ENCODE results near the gene TMEM108.

The TMEM108 gene

DNA sequence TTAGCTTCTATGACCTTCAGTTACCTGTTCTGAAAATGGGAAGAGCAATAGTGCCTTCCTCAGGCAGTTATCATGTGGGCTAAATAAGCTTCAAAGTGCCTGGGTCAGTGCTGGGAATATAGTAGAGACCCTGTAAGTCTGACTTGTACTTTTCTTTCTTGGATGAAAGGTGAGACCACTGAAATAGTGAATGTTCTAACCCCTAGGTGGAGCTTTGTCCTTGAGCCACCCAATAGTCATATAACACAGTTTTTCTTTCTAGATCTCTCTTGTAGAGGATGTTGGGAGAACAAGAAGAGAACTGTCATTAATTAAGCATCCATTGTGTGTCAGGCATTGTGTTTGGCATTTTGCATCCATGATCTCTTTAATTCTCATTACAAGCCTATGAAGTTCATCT is 348.7 kb downstream of the TMEM108 start:
- DNase-seq (ENCODE audit: low read depth), result no peak

DNA sequence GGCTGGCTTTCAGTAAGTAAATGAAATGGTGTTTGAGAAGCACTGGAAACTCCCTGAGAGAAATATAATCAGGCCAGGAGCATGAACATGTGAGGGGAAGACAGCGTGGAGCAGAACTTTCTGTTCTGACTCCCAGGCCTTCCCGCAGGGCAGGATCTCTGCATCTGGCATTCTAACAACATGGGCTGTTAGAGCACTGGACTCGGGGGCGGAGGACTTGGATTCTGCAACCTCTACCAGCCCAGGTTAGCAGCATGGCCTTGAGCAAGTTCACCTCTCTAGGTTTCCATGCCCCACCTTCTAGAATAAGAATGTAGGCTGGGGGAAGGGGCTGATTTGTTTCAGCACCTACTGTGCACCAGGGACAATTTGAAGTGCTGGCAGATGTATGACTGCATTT is 349.1 kb downstream of the TMEM108 start:
- DNase-seq (ENCODE audit: low read depth), result no peak

DNA sequence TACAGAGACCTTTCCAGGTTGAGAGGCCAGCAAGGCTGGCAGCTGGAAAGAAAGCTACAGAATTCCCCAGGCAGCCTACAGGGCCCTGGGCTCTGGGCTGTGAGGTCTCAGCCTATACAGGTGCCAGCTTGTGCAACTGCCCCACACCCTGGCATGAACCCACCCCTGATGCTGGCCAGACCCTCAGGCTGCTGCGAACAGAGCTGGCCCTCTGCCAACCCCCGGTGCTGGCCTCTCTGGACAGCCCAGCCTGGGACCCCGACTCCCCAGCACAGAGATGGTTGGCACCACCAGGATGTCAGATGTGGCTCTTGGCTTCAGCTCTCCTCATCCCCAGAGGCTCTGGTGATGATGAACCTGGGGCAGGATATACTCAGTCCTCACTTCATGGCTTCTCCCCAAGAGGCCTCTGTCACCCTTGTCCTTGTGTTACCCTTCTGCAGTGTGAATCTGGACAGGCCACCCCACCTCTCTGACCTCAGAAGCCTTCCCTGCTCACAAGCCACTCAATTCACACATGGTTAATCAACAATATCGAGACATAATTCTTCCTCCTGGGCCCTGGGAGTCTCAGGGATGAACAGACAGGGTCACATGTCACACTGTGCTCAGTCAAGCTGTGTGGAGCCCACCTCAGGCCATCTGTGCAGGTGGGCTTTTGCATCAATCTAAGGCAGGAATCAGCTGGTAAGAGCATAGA is 350.7 kb downstream of the TMEM108 start:
- DNase-seq (ENCODE audit: low read depth), result no peak

DNA sequence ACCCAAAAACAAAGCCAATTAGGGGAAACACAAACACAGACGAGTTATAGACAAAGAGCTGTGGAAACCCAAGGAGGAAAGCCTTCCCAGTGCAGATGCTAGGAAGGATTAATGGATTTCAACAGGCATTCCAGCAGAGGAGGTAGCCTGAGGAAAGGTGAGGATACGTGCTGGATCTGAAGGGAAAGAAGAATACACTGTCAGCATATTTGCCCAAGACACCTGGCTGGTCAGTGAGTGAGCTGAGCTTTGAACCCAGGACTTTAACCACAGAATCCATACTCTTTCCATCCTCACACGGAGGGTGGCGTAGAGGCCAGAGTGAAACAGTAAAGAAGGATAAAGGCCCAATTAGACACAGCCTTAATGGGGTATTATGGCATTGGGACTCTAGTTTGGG is 352.5 kb downstream of the TMEM108 start:
- no peak for DNase-seq (ENCODE audit: low read depth)

DNA sequence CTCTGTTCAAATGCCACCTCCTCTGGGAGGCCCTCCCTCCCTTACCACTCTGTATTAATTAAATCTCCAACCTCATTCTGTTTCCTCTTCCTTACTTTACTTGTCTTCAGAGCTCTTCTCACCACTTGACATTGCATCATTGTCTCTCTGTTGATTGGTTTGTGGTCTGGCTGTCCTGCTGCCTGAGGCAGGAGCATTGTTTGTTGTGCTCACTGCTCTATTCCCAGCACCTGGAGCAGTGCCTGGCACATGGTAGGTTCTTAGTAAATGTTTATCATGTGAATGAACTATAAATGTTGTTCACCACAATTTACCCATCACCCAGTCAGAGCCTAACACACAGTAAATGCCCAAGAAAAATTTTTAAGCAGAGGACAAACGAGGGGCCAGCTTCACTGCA is 355.0 kb downstream of the TMEM108 start:
- DNase-seq (ENCODE audit: low read depth), result no peak

DNA sequence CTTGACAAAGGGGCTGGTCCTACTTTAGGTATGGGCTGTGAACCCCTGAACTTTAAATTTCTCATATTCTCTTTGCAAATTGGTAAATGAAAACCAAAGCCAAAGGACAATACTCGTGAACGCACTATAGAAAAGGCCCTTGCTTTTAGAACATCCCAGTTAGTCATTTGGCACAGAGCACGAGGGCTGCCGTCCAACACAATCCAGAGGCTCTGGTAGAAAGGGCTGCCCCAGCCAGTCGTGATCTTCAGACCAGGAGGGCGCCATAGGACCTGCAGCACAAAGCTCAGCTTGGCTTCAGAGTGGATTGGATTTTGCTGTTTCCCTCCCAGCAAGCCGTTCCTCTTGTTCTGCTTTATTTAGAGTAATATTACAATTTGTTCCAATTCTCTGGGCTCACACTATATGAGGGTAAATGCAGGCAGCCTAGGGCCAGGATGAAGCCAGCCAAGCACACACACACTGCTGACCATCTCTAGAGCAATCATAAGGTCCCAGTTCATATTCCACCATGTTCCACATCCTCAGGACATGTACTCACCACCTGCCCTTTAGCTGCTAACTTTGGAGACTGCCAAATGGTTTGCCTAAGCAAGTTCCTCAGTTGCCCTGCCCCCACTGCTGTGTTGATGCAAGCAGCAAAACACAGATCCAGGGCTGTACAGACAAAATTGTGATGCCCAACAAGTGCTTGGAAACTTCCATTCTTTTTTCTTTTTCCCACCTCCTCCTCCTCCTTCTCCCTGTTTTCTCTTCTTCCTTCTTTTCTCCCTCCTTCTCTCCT is 355.7 kb downstream of the TMEM108 start:
- DNase-seq (ENCODE audit: low read depth), result no peak

DNA sequence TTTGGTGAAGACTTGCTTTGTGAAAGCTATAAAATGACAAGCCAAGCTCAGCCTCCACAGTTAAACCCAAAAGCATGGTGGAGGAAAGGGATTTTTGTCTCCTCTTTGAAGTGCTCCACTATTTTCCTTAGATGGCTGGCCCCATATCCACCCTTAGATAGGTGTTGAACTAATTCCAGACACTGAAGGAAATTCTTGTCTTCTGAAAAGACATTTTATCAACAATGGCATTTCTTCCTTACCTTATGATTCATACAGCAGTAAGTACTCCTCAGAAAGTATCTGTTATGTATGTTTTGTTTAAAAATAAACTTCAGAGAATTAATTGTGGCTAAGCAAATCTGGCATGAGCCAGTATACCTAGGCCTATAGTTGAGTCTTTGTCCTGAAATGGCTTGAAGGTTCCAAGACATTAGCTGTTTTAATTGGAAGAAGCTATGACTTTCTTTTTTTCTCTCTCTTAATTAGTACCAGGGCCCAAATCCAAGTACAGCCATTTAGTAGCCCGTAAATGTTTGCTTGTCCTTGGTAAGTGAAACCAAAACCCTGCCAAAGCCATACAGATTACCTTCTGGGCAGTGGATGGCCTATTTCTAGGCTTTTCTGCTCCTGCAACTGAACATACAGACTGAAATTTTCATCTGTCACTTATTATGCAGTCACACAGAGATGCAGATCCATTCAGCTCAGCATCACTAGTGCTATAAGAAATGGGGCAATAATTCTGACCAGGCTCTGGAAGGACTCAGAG is 356.5 kb downstream of the TMEM108 start:
- DNase-seq (ENCODE audit: low read depth), result no peak

DNA sequence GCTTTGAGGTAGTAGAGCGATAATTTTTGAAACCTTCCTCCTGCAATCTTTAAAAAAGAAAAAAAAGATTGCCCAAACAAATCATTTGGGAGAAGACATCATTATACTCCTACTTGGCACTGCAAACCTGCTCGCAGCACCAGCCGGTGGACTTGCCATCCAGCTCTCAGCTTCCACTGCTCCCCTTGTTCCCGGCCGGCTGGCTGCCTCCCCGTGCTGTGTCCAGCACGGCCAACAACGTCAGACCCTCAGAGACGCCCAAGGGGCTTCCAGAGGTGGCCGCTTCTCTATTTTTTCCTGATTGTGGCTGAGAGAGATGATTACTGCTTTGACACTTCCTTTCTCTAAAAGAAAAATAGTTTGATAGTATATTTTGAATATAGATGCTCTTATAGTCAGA is 358.7 kb downstream of the TMEM108 start:
- DNase-seq (ENCODE audit: low read depth), result no peak

DNA sequence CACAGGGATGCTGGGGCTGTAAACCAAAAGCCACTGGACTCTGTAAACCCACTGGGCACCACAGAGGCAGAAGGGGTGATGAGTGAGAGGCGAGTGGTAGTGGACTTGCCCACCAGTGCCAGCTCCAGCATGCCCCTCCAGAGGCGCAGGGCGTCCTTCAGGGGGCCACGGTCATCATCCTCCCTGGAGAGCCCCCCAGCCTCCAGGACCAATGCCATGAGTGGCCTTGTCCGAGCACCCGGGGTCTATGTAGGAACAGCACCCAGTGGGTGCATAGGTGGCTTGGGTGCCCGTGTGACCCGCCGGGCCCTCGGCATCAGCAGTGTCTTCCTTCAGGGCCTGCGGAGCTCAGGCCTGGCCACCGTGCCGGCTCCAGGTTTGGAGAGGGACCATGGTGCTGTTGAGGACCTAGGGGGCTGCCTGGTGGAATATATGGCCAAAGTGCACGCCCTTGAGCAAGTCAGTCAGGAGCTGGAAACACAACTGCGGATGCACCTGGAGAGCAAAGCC is 361.9 kb downstream of the TMEM108 start, which contains the start of gene BFSP2:
TSS of gene BFSP2 (plus strand) at position 51 of the 510 bp plus-strand sequence. CDS start at position 79, 28 bp downstream.
- no peak for DNase-seq (ENCODE audit: low read depth)

DNA sequence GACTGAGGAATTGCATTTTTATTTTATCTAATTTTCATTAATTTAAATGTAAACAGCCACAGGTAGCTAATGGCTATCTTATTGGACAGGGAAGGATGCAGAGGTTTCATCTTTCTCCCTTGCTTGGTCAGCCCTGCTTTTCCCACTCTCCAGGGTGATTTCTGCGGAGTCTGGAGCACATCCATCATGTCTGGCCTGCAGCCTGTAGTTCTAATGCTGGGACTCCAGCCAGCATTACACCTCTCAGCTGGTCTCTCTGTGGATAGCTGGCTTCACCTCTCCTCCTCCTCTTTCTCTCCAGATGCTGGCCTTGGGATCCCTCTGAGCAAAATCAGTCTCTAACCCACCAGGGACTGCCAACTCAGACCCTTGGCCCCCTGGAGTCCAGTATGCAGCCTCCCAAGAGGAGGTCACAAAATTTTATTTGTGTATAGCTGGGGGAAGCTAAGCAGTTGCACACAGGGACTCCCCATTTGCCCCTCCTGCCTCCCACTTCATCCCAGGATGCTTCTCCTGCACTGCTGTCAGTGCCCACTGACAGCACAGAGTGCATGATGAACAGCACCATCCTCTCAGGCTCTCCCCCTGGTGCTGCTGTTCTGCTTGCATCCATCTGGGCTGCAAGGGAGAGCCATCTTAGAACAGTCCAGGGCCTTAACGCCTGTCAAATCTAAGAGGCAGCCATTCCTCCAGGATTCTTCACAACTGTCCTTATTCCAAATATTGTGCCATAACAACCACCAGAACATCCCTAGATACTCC is 363.4 kb downstream of the TMEM108 start:
- DNase-seq (ENCODE audit: low read depth), result no peak

DNA sequence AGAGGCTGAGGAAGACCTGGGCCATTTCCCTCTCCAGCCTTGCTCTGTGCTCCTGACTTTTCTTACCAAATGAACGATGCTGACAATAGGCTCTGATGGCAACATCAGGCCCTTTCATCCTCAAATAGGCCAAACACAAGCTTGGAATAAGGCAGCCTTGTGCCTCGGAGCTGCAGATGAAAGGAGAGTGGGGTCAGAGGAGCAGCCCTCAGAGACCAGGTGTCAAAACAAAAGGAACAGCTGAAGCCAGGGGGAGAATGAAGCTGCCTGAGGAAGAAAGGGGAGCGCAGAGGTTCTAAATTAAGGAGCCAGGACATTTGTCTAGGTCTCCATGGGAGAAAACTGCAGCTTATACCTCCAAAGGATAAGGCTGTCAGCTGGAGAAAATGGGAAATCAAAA is 366.7 kb downstream of the TMEM108 start:
- no peak for DNase-seq (ENCODE audit: low read depth)

DNA sequence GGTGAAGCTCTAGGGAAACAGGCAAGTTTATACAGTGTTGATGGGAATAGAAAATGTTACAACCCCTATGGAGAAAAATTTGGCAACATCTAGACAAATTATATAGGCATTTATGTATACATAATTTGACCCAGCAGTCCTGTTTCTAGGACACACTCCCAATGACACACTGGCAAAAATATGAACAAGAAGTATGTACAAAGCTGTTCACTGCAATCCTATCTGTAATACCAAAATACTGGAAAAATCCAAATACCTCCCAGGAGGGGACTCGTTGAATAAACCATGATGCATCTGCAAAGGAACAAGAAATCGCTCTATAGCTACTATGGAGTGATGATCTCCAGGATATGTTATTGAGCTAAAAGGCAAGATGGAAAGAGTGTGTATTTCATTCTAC is 370.2 kb downstream of the TMEM108 start:
- no peak for DNase-seq (ENCODE audit: low read depth)

DNA sequence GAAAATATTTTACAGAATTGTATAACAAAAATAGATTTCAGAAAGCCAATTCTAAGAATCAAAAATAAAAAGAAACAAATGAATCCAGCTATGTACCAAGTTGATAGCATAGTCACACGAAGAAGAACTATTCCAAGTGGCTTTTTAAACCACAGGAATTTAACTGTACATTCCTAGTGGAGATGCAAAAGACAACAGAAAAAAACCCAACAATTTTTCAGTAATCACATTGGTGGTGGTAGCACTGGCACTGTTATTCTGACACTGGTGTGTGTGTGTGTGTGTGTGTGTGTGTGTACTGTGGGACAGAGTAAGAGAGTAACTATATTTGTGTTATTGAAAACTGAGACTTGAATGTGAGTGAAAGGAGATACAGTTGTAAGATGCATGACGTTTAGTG is 370.8 kb downstream of the TMEM108 start:
- DNase-seq (ENCODE audit: low read depth), result no peak

DNA sequence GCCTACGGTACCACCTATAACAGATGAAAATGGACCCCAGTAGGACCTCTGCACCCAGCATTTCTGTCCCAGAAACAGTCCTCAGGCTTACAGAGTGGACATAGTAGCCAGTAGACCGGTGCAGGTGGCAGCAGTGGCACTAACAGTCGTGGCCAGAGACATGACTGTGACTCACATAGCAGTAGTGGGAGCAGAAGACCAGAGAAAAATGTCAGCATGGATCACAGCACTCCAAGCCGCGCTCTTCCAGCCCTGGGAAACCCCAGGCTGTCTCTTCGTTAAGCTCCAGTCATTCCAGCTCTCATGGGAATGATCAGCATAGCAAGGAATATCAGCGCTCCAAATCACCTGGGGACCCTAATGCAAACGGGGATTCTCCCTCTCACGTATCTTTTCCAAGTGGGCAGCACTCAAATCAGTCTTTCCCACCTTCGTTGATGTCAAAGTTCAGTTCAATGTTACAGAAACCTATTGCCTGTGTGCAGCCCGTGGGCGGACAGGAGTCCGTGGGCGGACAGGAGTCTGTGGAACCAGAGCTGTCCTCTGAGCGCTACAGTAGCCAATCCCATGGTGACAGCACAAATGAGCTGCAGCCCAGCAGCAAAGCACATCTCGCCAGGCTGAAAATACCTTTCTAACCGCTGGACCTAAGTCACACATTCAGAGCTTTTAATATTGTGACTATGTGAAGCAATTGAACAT is 372.2 kb downstream of the TMEM108 start:
- no peak for DNase-seq (ENCODE audit: low read depth)

DNA sequence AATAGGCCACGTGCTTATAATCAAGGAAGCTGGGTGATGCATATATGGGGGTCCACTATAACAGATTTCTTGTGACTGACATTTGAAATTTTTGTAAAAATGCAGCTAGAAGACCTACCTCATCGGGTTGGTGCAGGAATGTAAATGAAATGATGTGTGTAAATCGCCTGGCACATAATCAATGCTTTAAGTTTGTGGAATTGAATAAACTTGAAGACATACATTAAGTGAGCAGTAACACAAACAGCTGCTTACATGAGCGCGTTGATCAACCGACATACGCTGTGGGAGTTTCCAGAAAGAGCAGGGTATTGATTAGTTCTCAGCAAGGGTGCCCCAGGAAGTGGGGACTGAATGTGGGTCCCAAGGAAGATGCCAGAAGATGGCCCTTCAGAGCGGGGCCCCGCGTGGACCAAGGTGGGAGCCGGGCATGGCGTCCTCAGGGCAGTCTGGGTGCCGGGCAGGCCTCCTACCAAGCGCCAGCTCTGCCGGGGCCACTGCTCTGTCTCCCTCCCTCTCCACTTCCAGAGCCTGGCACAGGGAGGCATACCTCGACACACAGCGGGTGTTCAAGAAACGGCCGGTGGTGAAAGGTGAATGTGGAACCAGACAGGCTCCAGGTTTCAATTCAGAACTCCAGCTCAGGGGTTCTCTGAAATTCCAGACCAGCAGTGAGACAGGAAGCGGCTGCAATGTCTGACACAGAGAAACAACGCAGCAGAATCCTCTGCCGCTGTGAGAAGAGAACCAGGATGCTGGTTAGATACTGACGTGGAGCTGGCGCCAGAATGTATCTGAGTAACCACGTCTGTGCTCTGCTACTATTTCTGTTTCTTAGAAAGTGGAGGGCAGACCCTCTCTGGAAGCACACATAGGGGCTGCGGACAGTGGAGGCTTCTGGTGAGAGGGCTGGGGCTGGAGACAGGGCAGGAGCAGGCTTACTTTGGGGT is 374.3 kb downstream of the TMEM108 start:
- DNase-seq (ENCODE audit: low read depth), result no peak

DNA sequence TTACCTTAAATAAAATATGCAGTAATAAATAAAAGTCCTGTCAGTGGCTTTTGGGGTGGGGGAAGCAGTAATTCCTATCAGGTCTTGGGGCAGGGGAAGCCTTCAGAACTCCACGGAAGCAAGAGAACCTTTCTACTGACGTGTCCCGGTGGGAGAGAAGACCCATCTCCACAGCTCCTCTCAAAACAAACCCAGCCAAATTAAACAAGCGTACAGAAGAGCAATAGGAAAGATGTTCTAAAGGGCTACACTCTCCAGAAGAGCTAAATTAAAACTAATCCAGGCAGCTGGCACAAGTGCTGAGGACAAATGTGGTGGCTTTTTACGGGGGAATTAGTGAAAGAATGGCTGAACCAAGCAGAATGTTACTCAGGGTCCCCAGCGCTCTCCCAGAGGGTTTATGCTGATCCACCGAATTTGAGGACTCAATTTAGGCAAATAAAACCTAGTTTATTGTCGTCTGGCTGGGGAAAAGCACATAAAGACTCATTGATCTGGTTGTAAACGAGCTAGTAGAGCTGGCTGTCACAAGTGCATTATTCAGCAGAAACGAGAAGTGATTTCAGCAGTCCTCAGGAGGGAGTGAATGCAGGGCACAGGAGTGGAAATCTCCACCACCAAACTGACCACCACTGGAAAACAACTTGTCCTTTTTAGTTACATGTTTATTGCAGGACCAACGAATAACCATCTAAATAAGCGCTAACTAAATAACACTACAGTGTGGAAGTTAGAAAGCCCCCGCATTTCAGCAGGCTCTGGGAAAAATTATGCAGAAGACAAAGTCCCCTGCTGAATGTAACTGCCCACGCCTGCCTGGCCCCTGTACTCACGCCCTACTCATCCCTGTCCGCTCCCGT is 375.2 kb downstream of the TMEM108 start:
- no peak for DNase-seq (ENCODE audit: low read depth)

DNA sequence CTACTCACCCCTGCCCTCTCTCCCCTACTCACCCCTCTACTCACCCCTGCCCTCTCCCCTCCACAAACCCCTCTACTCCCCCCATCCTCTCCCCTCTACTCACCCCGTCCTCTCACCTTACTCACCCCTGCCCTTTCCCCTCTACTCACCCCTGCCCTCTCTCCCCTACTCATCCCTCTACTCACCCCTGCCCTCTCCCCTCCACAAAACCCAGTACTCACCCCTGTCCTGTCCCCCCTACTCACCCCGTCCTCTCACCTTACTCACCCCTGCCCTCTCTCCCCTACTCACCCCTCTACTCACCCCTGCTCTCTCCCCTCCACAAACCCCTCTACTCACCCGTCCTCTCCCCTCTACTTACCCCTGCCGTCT is 375.8 kb downstream of the TMEM108 start:
- DNase-seq (ENCODE audit: low read depth), result no peak

DNA sequence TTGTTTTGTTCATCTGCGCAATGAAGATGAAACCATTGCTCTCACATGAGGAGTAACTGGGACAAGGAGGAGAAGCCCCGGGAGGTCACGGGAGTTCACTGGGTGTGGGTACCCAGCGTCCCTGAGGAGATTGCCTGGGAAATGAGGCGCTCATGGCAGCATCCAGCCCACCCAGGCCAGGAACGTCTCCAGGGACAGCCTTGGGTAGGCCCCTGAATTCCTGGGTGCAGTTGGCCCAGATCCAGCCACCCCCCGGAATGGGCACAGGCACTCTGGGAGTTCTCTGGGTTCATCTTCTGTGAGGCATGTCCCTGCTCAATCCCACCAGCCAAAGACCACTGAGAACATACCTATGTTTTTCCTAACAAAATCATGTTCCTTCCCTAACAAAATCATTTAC is 380.2 kb downstream of the TMEM108 start:
- DNase-seq (ENCODE audit: low read depth), result no peak
